AG09309 (cell line): ENCODE measurements around the gene RNF208.
A peak's percentile ranks its signal among the peaks of the same experiment; 100 is the strongest.

ENCODE experiments used
- DNase-seq: peaks from one replicate; pipeline ENCODE4 v3.0.0-alpha.2; 2010; ENCODE audit warnings: low read depth
- H3K4me3 ChIP-seq: 2 replicates; pipeline ENCODE4 v1.5.1; 2011; ENCODE audit warnings: mild to moderate bottlenecking, low read depth, low read length, moderate library complexity; ENCODE audit not compliant: control insufficient read depth
- CTCF ChIP-seq: IDR thresholded peaks from 2 replicates; pipeline ENCODE4 v1.5.1; 2011; ENCODE audit warnings: mild to moderate bottlenecking, low read depth, low read length, inconsistent platforms; ENCODE audit not compliant: insufficient read depth, control insufficient read depth; ENCODE audit errors: missing control alignments

Gene RNF208

GRCh38 chr9:137228506-137228967 lies 6.5 kb upstream of the RNF208 start:
- DNase-seq: no peak

DNA sequence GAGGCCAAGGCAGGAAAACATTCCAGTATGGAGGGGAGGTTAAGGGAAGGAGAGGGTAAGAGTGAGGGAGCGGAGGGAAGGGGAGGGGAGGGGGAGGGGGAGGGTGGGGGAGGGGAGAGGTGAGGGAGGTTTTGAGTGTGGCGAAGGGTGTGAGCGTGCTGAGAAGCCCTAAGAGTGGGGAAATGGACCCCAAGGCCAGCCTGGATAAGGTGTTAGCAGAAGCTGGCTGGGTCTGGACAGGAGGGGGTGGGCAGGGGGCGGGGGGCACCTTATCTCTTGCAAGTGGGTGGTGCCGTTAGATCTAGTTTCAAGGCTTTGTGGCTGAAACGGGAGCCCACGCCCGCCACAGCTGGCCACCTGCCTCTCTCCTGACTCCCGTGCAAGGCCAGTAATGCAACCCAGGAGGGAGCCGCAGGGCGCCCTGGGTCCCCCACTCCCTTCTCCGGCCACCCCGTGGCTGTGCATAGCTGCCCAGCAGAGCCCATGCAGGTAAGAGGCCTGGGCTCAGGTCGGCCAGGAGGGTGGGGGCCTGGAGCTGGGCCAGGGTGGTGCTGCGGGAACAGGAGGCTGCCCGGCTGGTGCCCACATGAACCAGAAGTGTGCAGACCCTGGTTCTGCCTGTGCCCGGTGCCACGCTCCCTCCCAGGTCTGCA lies 5.9 kb upstream of the RNF208 start:
- no peak for TF ChIP-seq CTCF
- H3K4me3 ChIP-seq: no peak overlapping the region
- no peak for DNase-seq

More at GRCh38 chr9:137228506-137228967, 6.5 kb upstream of the RNF208 start:
- no peak for TF ChIP-seq CTCF
- no peak overlapping the region for H3K4me3 ChIP-seq

DNA sequence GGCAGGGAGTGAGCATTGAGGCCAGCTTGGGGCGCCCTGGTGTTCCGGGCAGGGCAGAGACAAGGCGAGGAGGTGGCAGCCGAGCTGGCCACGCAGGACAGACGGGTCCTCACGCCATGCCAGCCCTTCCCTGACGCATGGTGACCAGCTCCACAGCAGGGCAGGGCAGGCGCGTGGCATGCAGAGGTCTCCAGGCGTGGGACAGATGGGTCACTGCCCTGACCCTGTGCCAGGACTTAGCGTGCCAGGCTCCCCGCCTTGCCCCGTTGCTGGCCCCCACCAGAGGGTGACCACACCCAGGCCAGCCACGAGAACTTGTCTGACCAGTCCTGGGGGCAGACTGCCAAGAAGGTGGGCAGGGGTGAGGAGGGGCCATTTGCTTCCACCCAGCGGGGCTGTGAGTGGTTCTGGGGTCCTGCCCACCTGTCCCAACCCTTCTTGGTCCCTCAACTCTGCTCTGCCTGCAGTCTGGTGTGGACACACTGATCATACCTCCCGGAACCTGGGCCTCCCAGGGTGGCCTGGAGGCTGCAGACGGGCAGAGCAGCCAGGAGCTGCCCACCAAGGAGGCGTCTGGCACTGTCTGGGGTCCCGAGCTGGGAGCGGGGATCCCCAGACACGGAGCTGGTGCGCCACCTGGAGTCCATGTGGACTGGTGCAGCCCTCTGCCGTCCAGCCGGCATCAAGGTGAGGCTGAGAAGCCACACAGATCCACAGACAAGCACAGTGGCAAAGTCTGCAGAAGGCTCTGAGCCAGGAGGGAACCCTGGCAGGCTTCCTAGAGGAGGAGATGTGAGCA lies 5.2 kb upstream of the RNF208 start, which contains the start of gene RNF224:
Gene RNF224, plus strand, starts transcription at position 449 of the 799 bp plus-strand sequence. CDS start 834 bp downstream, outside the sequence.
- peak; percentile 92 for TF ChIP-seq CTCF
- H3K4me3 ChIP-seq: no peak within 1 kb of the TSS
- no peak for DNase-seq

DNA sequence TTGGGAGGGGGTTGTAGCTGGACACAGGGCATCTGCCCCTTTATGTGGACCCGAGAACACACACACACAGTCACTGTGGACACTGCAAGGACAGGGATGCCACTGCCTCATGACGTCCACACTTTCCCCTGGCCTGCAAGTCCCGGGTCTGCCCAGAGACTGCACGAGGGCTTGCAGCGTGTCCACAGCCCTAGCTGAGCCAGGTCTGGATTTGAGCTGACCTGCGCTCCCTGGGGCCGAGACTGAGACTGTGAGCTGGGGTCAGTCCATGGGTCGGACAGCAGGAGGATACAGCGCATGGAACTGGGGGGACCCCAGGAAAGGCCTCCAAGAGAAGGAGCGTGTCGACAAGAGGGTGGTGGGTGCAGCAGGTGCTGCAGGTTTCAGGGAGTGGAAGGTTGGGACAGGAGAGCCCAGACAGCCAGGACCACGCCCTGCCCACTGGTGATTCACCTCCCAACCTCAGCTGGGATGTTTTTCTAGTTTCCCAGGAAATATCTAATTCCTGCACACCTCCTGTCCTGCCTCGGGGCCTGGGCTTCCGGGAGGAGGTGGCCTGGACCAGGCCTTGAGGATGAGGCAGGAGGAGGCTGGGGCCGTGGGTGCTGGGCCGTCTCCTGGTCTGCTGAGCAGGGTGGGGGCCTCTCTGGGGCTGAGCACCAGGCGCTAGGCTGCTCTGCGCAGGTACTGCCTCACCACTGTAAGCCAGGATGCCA lies 4.5 kb upstream of the RNF208 start:
- H3K4me3 ChIP-seq: no peak overlapping the region
- TF ChIP-seq CTCF: no peak
- DNase-seq: no peak

DNA sequence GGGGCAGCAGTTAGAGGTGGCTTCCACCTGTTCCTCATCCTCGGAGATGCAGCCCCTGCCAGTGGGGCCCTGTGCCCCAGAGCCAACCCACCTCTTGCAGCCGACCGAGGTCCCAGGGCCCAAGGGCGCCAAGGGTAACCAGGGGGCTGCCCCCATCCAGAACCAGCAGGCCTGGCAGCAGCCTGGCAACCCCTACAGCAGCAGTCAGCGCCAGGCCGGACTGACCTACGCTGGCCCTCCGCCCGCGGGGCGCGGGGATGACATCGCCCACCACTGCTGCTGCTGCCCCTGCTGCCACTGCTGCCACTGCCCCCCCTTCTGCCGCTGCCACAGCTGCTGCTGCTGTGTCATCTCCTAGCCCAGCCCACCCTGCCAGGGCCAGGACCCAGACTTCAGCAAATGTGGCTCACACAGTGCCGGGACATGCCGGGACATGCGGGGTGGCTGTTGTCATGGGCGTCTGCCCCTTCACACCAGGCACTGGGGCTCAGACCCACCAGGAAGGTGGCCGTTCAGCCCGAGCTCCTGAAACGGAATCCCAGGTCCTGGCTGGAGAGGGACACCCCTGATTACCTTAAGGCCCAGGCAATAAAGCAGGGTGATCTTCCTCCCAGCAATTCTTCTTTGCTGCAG lies 3.8 kb upstream of the RNF208 start:
- H3K4me3 ChIP-seq: no peak overlapping the region
- no peak for DNase-seq
- no peak for TF ChIP-seq CTCF
